Measurements from ENCODE around the gene SLC6A4. TPM values are rescaled to one million over a fixed set of nuclear protein-coding genes. Genes with fewer than 3 reads are reported as not detected.

Gene SLC6A4
- total and polyA plus RNA-seq, 2 donors from 2014 or later = 0.94 to 1.1 TPM

GRCh38 chr17:30161601-30162000, 73.9 kb downstream of the SLC6A4 start:
- FAIRE-seq = no peak

GRCh38 chr17:30160419-30161172, 74.9 kb downstream of the SLC6A4 start:
- no peak overlapping the region for H3K4me3 ChIP-seq (ENCODE audit: low read length in 3 of 3)
- H3K4me1 ChIP-seq (ENCODE audit: control insufficient read depth in 2 of 3, insufficient read depth in 2 of 3, low read depth in 1 of 3, low read length in 3 of 3) = no peaks in the 10 kb centered on the region
- DNase-seq = no peak
- no peak overlapping the region for H3K9ac ChIP-seq (ENCODE audit: low read length in 3 of 3)
- intact Hi-C loops (cut with DNase I) = no loop called here
- TF ChIP-seq, protein P1, sequence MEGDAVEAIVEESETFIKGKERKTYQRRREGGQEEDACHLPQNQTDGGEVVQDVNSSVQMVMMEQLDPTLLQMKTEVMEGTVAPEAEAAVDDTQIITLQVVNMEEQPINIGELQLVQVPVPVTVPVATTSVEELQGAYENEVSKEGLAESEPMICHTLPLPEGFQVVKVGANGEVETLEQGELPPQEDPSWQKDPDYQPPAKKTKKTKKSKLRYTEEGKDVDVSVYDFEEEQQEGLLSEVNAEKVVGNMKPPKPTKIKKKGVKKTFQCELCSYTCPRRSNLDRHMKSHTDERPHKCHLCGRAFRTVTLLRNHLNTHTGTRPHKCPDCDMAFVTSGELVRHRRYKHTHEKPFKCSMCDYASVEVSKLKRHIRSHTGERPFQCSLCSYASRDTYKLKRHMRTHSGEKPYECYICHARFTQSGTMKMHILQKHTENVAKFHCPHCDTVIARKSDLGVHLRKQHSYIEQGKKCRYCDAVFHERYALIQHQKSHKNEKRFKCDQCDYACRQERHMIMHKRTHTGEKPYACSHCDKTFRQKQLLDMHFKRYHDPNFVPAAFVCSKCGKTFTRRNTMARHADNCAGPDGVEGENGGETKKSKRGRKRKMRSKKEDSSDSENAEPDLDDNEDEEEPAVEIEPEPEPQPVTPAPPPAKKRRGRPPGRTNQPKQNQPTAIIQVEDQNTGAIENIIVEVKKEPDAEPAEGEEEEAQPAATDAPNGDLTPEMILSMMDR (IDR thresholded peaks at IDR 0.05; ENCODE audit: borderline replicate concordance, extremely low read depth, insufficient read depth) = no peak
- H3K27me3 ChIP-seq (ENCODE audit: control insufficient read depth, insufficient read depth, low read length) = no peaks in the 10 kb centered on the region
- no peak overlapping the region for H3K27ac ChIP-seq (ENCODE audit: low read depth in 2 of 2, low read length in 2 of 2)
- H3K9me3 ChIP-seq (ENCODE audit: control insufficient read depth in 2 of 3, insufficient read depth in 1 of 3, low read length in 3 of 3) = peaks cover 0 to 13% (median 1%) of the 10 kb centered on the region in 3 donors
- no peak for FAIRE-seq
- peaks cover 0 to 2% (median 0%) of the 10 kb centered on the region in 3 donors for H3K36me3 ChIP-seq (ENCODE audit: control insufficient read depth in 2 of 3, insufficient read depth in 3 of 3, low read length in 3 of 3)

More at GRCh38 chr17:30161601-30162000, 73.9 kb downstream of the SLC6A4 start:
- Histone ChIP-seq H3K27me3 (ENCODE audit: control insufficient read depth, insufficient read depth, low read length) (no peaks in the 10 kb centered on the region), H3K4me1 (ENCODE audit: control insufficient read depth in 2 of 3, insufficient read depth in 2 of 3, low read depth in 1 of 3, low read length in 3 of 3) (no peaks in the 10 kb centered on the region), H3K9ac (ENCODE audit: low read length in 3 of 3) (no peak overlapping the region), H3K36me3 (ENCODE audit: control insufficient read depth in 2 of 3, insufficient read depth in 3 of 3, low read length in 3 of 3) (no peaks in the 10 kb centered on the region), H3K9me3 (ENCODE audit: control insufficient read depth in 2 of 3, insufficient read depth in 1 of 3, low read length in 3 of 3) (peaks cover 0 to 13% (median 1%) of the 10 kb centered on the region in 3 donors), H3K4me3 (ENCODE audit: low read length in 3 of 3) (no peak overlapping the region), H3K27ac (ENCODE audit: low read depth in 2 of 2, low read length in 2 of 2) (no peak overlapping the region)
- no peak for DNase-seq
- TF ChIP-seq, protein P1 (IDR thresholded peaks at IDR 0.05; ENCODE audit: borderline replicate concordance, extremely low read depth, insufficient read depth) = no peak
- intact Hi-C loops (cut with DNase I) = no loop called here

GRCh38 chr17:30158896-30159625, 76.4 kb downstream of the SLC6A4 start:
- Histone ChIP-seq H3K9me3 (ENCODE audit: control insufficient read depth in 2 of 3, insufficient read depth in 1 of 3, low read length in 3 of 3) (peaks cover 0 to 13% (median 1%) of the 10 kb centered on the region in 3 donors), H3K4me1 (ENCODE audit: control insufficient read depth in 2 of 3, insufficient read depth in 2 of 3, low read depth in 1 of 3, low read length in 3 of 3) (no peaks in the 10 kb centered on the region), H3K4me3 (ENCODE audit: low read length in 3 of 3) (no peak overlapping the region), H3K27me3 (ENCODE audit: control insufficient read depth, insufficient read depth, low read length) (no peaks in the 10 kb centered on the region), H3K9ac (ENCODE audit: low read length in 3 of 3) (no peak overlapping the region), H3K36me3 (ENCODE audit: control insufficient read depth in 2 of 3, insufficient read depth in 3 of 3, low read length in 3 of 3) (peaks cover 0 to 2% (median 0%) of the 10 kb centered on the region in 3 donors), H3K27ac (ENCODE audit: low read depth in 2 of 2, low read length in 2 of 2) (no peak overlapping the region)
- DNase-seq = no peak
- TF ChIP-seq, protein P1 (IDR thresholded peaks at IDR 0.05; ENCODE audit: borderline replicate concordance, extremely low read depth, insufficient read depth) = no peak
- intact Hi-C loops (cut with DNase I) = no loop called here
- FAIRE-seq = no peak
